Uterus (tissue), 4 donors: Measurements from ENCODE around the gene ZDHHC14. TPM values are rescaled to one million over a fixed set of nuclear protein-coding genes. Genes with fewer than 3 reads are reported as not detected.

ENCODE experiments used
- DNase-seq, 2 donors: peaks; one replicate each; pipeline ENCODE4 v3.0.0-alpha.2; 2019 to 2020
- H3K27ac ChIP-seq, 2 donors: fragments of 200-600 bp; sonication (generic); 1 replicate in 1 of 2; 2 replicates in 1 of 2; pipeline ENCODE4 v1.5.1; 2016 to 2018
- H3K27me3 ChIP-seq, 2 donors: fragments of 200-600 bp; sonication (generic); one replicate each; pipeline ENCODE4 v1.5.1; 2018 to 2019; ENCODE audit warnings: control low read depth in 1 of 2
- H3K36me3 ChIP-seq, 2 donors: fragments of 200-600 bp; sonication (generic); one replicate each; pipeline ENCODE4 v1.5.1; 2019; ENCODE audit warnings: control low read depth in 1 of 2
- H3K4me1 ChIP-seq, 2 donors: fragments of 200-600 bp; sonication (generic); one replicate each; pipeline ENCODE4 v1.5.1; 2018 to 2019; ENCODE audit warnings: control low read depth in 1 of 2
- H3K4me3 ChIP-seq, 2 donors: fragments of 200-600 bp; sonication (generic); 1 replicate in 1 of 2; 2 replicates in 1 of 2; pipeline ENCODE4 v1.5.1; 2018 to 2019; ENCODE audit warnings: mild to moderate bottlenecking in 1 of 2
- H3K9me3 ChIP-seq, 2 donors: fragments of 200-600 bp; sonication (generic); one replicate each; pipeline ENCODE4 v1.5.1; 2019; ENCODE audit warnings: control low read depth in 1 of 2
- POLR2A ChIP-seq, 2 donors: fragments of 450-650 bp; IDR thresholded peaks; one replicate each; pipeline ENCODE4 v1.6.1; 2016; ENCODE audit warnings: antibody characterized with exemption in 2 of 2, mild to moderate bottlenecking in 1 of 2, moderate library complexity in 1 of 2
- intact Hi-C: fragments of 100-400 bp; cut with DNase I; formaldehyde crosslinking; loops from one replicate; pipeline ENCODE4 v1.15.1; 2023; ENCODE audit warnings: low total_unique reads
- total RNA-seq, 4 donors: library from RNA; depleted of rRNA in 3 of 4; stranded (reverse); fragments of >200 nt in 3 of 4; gene quantifications; one replicate each; pipeline versions ENCODE4 v1.1.0 to v1.2.4, GENCODE V29; 2014 to 2023
- TF ChIP-seq, protein P1 (sequence below), 4 experiments: fragments of 200-600 bp in 2 of 4; fragments of 450-650 bp in 2 of 4; sonication (generic) in 2 of 4; IDR thresholded peaks; one replicate each; pipeline ENCODE4 v1.5.1; 2016 to 2019; ENCODE audit warnings: antibody characterized with exemption in 4 of 4, mild to moderate bottlenecking in 2 of 4, moderate library complexity in 1 of 4
- donor health status: DM: yes; HTN: yes; CAD: no.

The ZDHHC14 gene
- total RNA-seq, 4 donors from 2014 or later = 5.6 to 28.3 (median 12.9) TPM

DNA sequence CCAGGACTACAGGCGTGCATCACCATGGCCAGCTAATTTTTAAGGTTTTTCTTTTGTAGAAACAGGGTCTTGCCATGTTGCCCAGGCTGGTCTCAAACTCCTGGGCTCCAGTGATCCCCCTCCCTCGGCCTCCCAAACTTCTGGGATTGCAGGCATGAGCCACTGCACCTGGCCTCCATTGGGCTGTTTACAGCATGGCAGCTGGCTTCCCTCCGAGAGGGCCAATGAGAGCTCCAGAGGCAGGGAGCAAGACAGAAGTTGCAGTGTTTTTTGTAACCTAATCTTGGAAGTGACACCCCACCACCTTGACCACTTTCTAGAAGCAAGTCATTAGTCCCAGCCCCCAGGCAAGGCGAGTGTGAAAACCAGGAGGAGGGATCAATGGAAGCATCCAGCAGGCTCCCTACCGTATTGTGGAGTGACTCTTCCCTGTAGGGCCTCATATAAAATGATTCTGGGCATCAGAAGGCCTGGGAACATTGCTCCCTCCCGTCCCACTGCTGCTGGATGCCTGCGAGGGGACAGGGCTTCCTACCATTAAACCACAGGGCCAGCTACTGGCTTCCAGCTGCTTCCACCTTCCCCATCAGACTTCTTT, 144.4 kb downstream of the ZDHHC14 start:
- Histone ChIP-seq H3K27me3 (no peaks in the 10 kb centered on the region), H3K4me1 (no peaks in the 10 kb centered on the region), H3K9me3 (no peaks in the 10 kb centered on the region), H3K27ac (no peak overlapping the region), H3K36me3 (no peaks in the 10 kb centered on the region), H3K4me3 (no peak overlapping the region)
- DNase-seq = no peak
- TF ChIP-seq, protein P1, sequence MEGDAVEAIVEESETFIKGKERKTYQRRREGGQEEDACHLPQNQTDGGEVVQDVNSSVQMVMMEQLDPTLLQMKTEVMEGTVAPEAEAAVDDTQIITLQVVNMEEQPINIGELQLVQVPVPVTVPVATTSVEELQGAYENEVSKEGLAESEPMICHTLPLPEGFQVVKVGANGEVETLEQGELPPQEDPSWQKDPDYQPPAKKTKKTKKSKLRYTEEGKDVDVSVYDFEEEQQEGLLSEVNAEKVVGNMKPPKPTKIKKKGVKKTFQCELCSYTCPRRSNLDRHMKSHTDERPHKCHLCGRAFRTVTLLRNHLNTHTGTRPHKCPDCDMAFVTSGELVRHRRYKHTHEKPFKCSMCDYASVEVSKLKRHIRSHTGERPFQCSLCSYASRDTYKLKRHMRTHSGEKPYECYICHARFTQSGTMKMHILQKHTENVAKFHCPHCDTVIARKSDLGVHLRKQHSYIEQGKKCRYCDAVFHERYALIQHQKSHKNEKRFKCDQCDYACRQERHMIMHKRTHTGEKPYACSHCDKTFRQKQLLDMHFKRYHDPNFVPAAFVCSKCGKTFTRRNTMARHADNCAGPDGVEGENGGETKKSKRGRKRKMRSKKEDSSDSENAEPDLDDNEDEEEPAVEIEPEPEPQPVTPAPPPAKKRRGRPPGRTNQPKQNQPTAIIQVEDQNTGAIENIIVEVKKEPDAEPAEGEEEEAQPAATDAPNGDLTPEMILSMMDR (IDR thresholded peaks at IDR 0.05) = no peak
- TF ChIP-seq POLR2A (IDR thresholded peaks at IDR 0.05) = no peak
- intact Hi-C loops = no loop called here

- intact Hi-C loops = no loop called here
- Histone ChIP-seq H3K9me3 (no peaks in the 10 kb centered on the region), H3K27me3 (no peaks in the 10 kb centered on the region), H3K36me3 (no peaks in the 10 kb centered on the region), H3K4me1 (no peaks in the 10 kb centered on the region), H3K4me3 (no peak overlapping the region), H3K27ac (peak overlapping the region; percentile 33 to 42)
- TF ChIP-seq, protein P1 (IDR thresholded peaks at IDR 0.05) = no peak
- TF ChIP-seq POLR2A (IDR thresholded peaks at IDR 0.05) = no peak
- DNase-seq = no peak
Observed at GRCh38 chr6:157525918-157526425, 145.0 kb downstream of the ZDHHC14 start.

DNA sequence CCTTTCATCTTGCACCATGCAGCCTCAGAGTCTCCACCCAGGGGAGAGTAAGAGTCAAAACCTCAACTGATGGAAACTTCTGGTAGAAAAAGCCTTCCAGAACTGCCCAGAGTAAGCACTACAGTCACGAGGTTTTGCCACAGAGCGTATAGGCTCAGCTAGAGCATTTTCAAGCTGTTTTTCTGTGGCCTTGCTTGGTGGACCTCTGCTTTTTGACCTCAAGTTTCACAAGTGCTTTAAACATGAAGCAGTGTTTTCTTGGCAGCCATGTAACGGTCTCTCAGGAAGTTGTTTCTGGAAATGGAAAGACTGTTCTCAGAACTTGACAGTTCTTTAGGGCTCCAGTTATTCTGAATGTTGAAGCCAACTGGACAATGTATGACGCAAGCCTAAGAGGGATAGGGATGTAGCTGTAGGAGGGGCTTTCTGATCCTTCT, 146.5 kb downstream of the ZDHHC14 start:
- Histone ChIP-seq H3K9me3 (no peaks in the 10 kb centered on the region), H3K4me3 (no peak overlapping the region), H3K36me3 (no peaks in the 10 kb centered on the region), H3K27ac (peak overlapping the region; percentile 33 to 42), H3K4me1 (no peaks in the 10 kb centered on the region), H3K27me3 (no peaks in the 10 kb centered on the region)
- DNase-seq = peak in 1 of 2 donors; percentile 54
- TF ChIP-seq, protein P1 (IDR thresholded peaks at IDR 0.05) = no peak
- TF ChIP-seq POLR2A (IDR thresholded peaks at IDR 0.05) = no peak
- intact Hi-C loops = no loop called here

- no peak overlapping the region for H3K27ac ChIP-seq
- no peaks in the 10 kb centered on the region for H3K36me3 ChIP-seq
- no peak overlapping the region for H3K4me3 ChIP-seq
- no peaks in the 10 kb centered on the region for H3K9me3 ChIP-seq
- intact Hi-C loops = no loop called here
- peak in 1 of 2 donors; percentile 49 for DNase-seq
- TF ChIP-seq POLR2A (IDR thresholded peaks at IDR 0.05) = no peak
- TF ChIP-seq, protein P1 (IDR thresholded peaks at IDR 0.05) = no peak
- H3K27me3 ChIP-seq = no peaks in the 10 kb centered on the region
- H3K4me1 ChIP-seq = no peaks in the 10 kb centered on the region
Observed at GRCh38 chr6:157528931-157529653, 148.1 kb downstream of the ZDHHC14 start.

- Histone ChIP-seq H3K4me1 (no peaks in the 10 kb centered on the region), H3K36me3 (no peaks in the 10 kb centered on the region)
- intact Hi-C loops = no loop called here
Observed at GRCh38 chr6:157529654-157530039, 148.7 kb downstream of the ZDHHC14 start.

More at GRCh38 chr6:157529654-157530039, 148.7 kb downstream of the ZDHHC14 start:
- Histone ChIP-seq H3K27me3 (no peaks in the 10 kb centered on the region), H3K9me3 (no peaks in the 10 kb centered on the region), H3K4me3 (no peak overlapping the region), H3K27ac (no peak overlapping the region)
- DNase-seq = no peak
- TF ChIP-seq, protein P1 (IDR thresholded peaks at IDR 0.05) = no peak
- no peak for TF ChIP-seq POLR2A (IDR thresholded peaks at IDR 0.05)
